ENCODE measurements around the gene TMPRSS11A.

GRCh38 chr4:67877086-67877485, 86.2 kb downstream of the TMPRSS11A start:
- TF ChIP-seq CTCF (IDR thresholded peaks at IDR 0.05) (no peak), POLR2A (IDR thresholded peaks at IDR 0.05) (no peak), EP300 (IDR thresholded peaks at IDR 0.05) (no peak)
